LNCAP (cell line): ENCODE measurements around the gene MAP2K3.

Experiments
- CTCF ChIP-seq: fragments of 450-650 bp; IDR thresholded peaks from 2 replicates; pipeline ENCODE4 v1.5.1; 2017; ENCODE audit warnings: mild to moderate bottlenecking

Gene MAP2K3

DNA sequence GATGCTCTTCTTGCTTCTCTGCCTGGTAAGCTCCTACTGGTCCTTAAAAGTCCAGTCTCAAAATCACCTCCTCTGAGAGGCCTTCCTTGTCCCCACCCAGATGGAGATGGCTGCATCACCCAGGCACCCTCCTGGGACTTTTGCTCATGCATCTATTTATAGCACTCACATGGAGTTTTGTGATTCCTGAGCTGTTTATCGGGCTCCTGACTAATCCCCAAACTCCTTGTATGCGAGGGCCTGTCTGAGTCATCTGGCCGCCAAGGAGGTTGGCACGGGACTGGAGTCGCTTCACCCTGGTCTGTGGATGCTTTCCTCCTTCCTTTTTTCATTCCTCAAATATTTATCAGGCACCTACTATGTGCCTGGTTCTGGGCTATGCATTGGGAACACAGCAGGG lies 2.3 kb upstream of the MAP2K3 start:
- TF ChIP-seq CTCF: no peak

DNA sequence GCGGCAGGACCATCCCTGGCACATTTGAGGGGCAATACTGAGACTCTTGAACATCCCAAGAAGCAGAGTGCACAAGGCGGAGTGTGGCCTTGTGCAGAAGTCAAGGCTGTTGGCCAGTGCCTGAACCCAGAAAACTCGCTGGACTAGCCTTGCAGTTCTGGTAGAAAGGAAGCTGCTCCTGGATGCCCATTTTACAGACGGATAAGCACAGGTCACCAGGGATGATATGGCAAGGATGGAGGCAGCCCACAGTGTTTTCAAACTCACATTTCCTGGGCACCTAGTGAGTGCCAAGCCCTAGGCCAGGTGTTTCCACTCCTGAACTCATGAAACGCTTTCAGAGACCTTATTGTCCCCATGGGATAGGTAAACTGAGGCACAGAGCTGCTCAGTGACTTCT lies 1.7 kb upstream of the MAP2K3 start:
- TF ChIP-seq CTCF: no peak

DNA sequence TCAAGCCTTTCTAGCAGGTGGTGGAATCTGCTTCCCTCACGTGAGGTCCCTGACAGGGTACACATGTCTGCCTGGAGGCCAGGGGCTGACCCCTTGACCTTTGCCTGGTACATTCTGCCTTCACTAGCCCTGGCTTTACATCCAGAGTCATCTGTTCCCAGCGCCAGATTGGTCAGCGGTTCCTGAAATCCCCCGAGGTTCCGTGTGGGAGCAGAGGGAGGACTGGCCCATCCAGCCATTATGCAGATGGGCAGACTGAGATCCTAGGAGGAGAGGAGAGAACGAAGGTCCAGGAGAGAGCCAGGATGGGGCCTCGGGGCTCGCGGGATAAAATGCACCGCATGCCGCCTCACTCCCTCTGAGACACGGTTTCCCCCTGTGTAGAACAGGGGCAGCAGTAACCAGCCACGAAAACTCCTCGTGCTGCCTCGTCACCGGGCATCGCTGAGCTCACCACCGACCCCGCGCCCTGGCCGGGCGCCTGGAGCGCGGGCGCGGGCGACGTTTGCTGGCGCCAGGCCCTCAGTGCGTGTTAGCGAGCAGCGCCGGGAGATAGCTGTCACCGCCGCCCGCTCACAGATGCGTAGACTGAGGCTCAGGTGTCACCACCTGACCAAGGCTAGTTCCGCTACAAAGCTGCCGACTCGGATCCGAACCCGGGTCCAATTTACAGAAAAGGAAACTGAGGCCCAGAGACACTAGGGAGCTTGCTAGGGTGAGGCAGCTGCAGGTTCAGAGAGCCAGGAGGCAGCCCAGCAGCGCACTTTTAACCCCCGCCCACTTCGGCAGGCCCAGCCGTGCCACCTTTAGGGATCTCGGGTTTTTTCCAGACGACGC lies 811 bp upstream of the MAP2K3 start:
- TF ChIP-seq CTCF: no peak

DNA sequence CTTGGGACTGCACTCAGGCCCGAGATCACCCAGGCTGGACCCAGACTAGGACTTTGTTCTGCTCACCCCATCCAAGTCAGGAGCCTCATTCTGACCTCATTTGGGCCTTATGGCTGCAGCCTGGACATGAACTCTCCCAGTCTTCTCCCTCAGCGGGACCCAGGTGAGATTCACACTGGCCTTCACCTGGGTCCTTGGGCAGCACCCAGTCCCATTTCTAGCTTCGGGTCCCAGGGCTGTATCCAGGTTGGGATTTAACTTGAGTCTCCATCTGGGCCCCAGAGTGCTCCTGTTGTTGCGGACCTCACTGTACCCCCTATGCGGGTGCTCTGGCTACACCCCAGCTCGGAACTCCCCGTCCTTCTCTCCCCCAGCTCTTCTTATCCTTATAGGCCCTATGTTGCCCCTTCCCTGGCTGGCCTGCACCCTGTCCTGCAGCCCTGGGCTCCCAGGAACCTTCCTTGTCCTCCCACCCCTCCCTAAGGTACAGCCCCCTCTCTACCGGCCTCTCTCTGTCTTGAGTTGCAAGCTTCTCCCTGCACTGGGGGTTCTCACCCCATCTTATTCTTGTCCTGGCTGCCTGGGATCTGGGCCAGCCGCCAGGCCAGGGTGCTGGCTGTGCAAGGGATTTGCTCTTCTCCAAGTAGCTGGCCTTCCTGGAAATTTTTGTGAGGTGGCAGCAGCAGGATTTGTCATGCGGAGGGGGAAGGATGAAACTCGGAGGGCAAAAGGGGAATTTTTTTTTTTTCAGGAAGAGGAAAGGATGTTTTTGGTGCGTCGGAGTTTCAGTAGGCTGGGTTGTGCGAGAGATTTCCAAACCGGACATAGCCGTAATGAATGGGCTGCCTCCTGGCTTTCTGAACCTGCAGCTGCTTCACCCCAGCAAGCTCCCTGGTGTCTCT lies 904 bp downstream of the MAP2K3 start:
- TF ChIP-seq CTCF: no peak

GRCh38 chr17:21286066-21286770 lies 1.7 kb downstream of the MAP2K3 start:
- no peak for TF ChIP-seq CTCF

DNA sequence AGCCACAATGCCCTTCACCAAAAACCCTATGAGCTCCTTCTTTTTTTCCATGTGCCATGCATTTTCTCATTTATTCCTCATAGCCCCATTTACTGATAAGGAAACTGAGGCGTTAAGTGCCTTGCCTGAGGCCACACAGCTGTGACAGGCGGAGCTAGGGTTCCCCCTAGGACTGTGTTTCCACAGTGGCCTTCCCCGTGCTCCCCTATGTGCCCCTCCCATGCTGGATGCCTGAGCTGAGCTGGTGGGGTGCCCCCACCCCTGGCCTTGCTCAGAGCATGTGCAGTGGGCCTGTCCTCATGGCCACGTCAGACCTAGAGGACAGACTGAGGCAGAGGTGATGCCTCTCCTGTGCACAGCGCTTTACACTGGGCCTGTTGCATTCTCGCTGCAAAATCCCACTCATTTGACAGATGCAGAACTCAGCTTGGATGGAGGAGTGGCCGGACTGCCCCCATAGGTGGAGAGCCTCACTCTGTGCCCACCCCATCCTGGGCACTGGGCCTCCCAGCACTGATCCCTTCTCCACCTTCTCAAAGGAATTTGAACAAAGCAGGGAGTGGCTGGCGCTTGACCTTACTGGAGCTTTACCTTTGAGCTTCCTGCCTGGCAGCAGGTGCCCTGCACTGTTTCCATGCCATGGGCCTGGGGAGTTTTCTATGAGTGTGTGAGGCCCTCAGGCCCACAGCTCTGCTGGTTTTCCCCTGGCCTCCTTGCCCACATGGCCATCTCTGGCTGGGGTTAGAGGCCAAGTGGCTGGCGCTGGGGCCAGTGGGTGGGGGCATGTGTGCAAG lies 2.6 kb downstream of the MAP2K3 start:
- no peak for TF ChIP-seq CTCF
